SK-N-SH (cell line): Measurements from ENCODE around the gene SOX15. TPM values are rescaled to one million over a fixed set of nuclear protein-coding genes. Genes with fewer than 3 reads are reported as not detected.

Experiments
- CTCF ChIA-PET: fragments of 300-600, 350-600 bp; formaldehyde crosslinking; extraction: SDS; loops from one replicate; lab custom pipeline; 2021; lab: Yijun Ruan, JAX
- POLR2A ChIA-PET: fragments of 350-600 bp; sonication (Branson Sonifier 250); formaldehyde crosslinking; extraction: SDS; loops from one replicate; lab custom pipeline; 2020; ENCODE audit warnings: antibody characterized with exemption, inconsistent platforms; lab: Yijun Ruan, JAX
- DNase-seq: peaks from one replicate; pipeline ENCODE4 v3.0.0; 2012
- H2AFZ ChIP-seq: fragments of 200-600 bp; sonication (generic); 2 replicates; pipeline ENCODE4 v1.8.1; 2016; ENCODE audit warnings: antibody characterized with exemption, mild to moderate bottlenecking, low read depth
- H3F3A ChIP-seq: fragments of 200-600 bp; sonication (generic); replicated peaks from 2 replicates; pipeline ENCODE3; 2016; ENCODE audit warnings: antibody characterized with exemption, mild to moderate bottlenecking; ENCODE audit not compliant: insufficient read depth
- H3K27ac ChIP-seq, 2 experiments: fragments of 200-500 bp in 1 of 2; fragments of 200-600 bp in 1 of 2; sonication (Bioruptor generic) in 1 of 2; sonication (generic), shearing (Covaris generic) in 1 of 2; 2 replicates each; pipeline versions ENCODE4 v1.5.1 to v1.6.1; 2014 to 2016; ENCODE audit warnings: low read depth in 2 of 2, inconsistent platforms in 1 of 2, low read length in 1 of 2, mild to moderate bottlenecking in 1 of 2, mixed read lengths in 1 of 2
- H3K27me3 ChIP-seq: fragments of 200-600 bp; sonication (generic), shearing (Covaris generic); 2 replicates; pipeline ENCODE4 v1.6.1; 2016; ENCODE audit warnings: mixed run types; ENCODE audit not compliant: insufficient read depth
- H3K36me3 ChIP-seq, 2 experiments: fragments of 200-500 bp in 1 of 2; fragments of 200-600 bp in 1 of 2; sonication (Bioruptor generic) in 1 of 2; sonication (generic) in 1 of 2; replicated peaks in 1 of 2; 2 replicates each; pipeline versions ENCODE3 to v1.5.1; 2014 to 2016; ENCODE audit warnings: low read length in 1 of 2, mild to moderate bottlenecking in 1 of 2; ENCODE audit not compliant: insufficient read depth in 2 of 2, control insufficient read depth in 1 of 2
- H3K4me1 ChIP-seq, 2 experiments: fragments of 200-500 bp in 1 of 2; fragments of 200-600 bp in 1 of 2; sonication (Bioruptor generic) in 1 of 2; sonication (generic), shearing (Covaris generic) in 1 of 2; 2 replicates each; pipeline versions ENCODE4 v1.5.1 to v1.6.1; 2014 to 2016; ENCODE audit warnings: low read depth in 1 of 2, low read length in 1 of 2, mixed run types in 1 of 2; ENCODE audit not compliant: insufficient read depth in 2 of 2, control insufficient read depth in 1 of 2
- H3K4me2 ChIP-seq: fragments of 200-600 bp; sonication (generic), shearing (Covaris generic); 2 replicates; pipeline ENCODE4 v1.6.1; 2017; ENCODE audit warnings: mixed run types
- H3K4me3 ChIP-seq, 2 experiments: fragments of 200-500 bp in 1 of 2; fragments of 200-600 bp in 1 of 2; sonication (Bioruptor generic) in 1 of 2; sonication (generic), shearing (Covaris generic) in 1 of 2; 2 replicates each; pipeline versions ENCODE4 v1.5.1 to v1.8.1; 2014 to 2016; ENCODE audit warnings: low read depth in 2 of 2, inconsistent platforms in 1 of 2, low read length in 1 of 2, mild to moderate bottlenecking in 1 of 2, mixed read lengths in 1 of 2, moderate library complexity in 1 of 2
- H3K79me2 ChIP-seq: fragments of 200-600 bp; sonication (generic); 2 replicates; pipeline ENCODE4 v1.8.1; 2017; ENCODE audit warnings: mild to moderate bottlenecking; ENCODE audit not compliant: insufficient read depth
- H3K9ac ChIP-seq: fragments of 200-600 bp; sonication (generic); 2 replicates; pipeline ENCODE4 v1.6.1; 2017; ENCODE audit warnings: mixed run types
- H3K9me2 ChIP-seq: fragments of 200-600 bp; sonication (generic); 2 replicates; pipeline ENCODE4 v1.6.1; 2017; ENCODE audit warnings: mixed run types
- H3K9me3 ChIP-seq: fragments of 200-600 bp; sonication (generic); 2 replicates; pipeline ENCODE4 v1.6.1; 2017; ENCODE audit warnings: mixed run types, mild to moderate bottlenecking, moderate library complexity
- H4K20me1 ChIP-seq: fragments of 200-600 bp; sonication (generic); 2 replicates; pipeline ENCODE4 v1.6.1; 2017; ENCODE audit warnings: mild to moderate bottlenecking, mixed run types; ENCODE audit not compliant: insufficient read depth
- ELF1 ChIP-seq: IDR thresholded peaks from 2 replicates; pipeline ENCODE4 v1.4.0; 2012
- EZH2phosphoT487 ChIP-seq: fragments of 200-600 bp; sonication (generic); IDR thresholded peaks from 2 replicates; pipeline ENCODE4 v1.6.1; 2017; ENCODE audit warnings: low read depth, mixed run types, mild to moderate bottlenecking, antibody characterized with exemption, moderate library complexity, borderline replicate concordance
- FOSL2 ChIP-seq: IDR thresholded peaks from 2 replicates; pipeline ENCODE4 v1.4.0; 2012; ENCODE audit warnings: low read depth, mild to moderate bottlenecking, moderate library complexity, borderline replicate concordance
- FOXJ3 ChIP-seq: sonication (generic); formaldehyde crosslinking; IDR thresholded peaks from 2 replicates; pipeline ENCODE4 v1.5.1; 2020; ENCODE audit warnings: mild to moderate bottlenecking, missing genetic modification reagents
- FOXM1 ChIP-seq: IDR thresholded peaks from 2 replicates; pipeline ENCODE4 v1.4.0; 2012; ENCODE audit warnings: low read depth, mild to moderate bottlenecking
- IRF3 ChIP-seq: fragments of 150-350 bp; IDR thresholded peaks from 2 replicates; pipeline ENCODE4 v1.6.1; 2016; ENCODE audit warnings: mild to moderate bottlenecking, low read depth, low read length
- MAX ChIP-seq: IDR thresholded peaks from 2 replicates; pipeline ENCODE4 v1.4.0; 2012; ENCODE audit warnings: low read depth
- MEF2A ChIP-seq: IDR thresholded peaks from 2 replicates; pipeline ENCODE4 v1.4.0; 2012; ENCODE audit warnings: low read depth, borderline replicate concordance
- MXI1 ChIP-seq: IDR thresholded peaks from 2 replicates; pipeline ENCODE4 v1.6.1; 2012; ENCODE audit warnings: mild to moderate bottlenecking, low read depth, low read length, improper control_type of control experiment
- NRF1 ChIP-seq: IDR thresholded peaks from 2 replicates; pipeline ENCODE4 v1.6.1; 2012; ENCODE audit warnings: low read depth, mild to moderate bottlenecking, low read length
- POLR2AphosphoS5 ChIP-seq: IDR thresholded peaks from 2 replicates; pipeline ENCODE4 v1.6.1; 2012; ENCODE audit warnings: low read depth, low read length
- RAD21 ChIP-seq: IDR thresholded peaks from 2 replicates; pipeline ENCODE4 v1.6.1; 2012; ENCODE audit warnings: mild to moderate bottlenecking, low read length
- REST ChIP-seq: IDR thresholded peaks from 2 replicates; pipeline ENCODE4 v1.6.1; 2012; ENCODE audit warnings: mild to moderate bottlenecking, low read depth, low read length, moderate library complexity
- RXRA ChIP-seq: IDR thresholded peaks from 2 replicates; pipeline ENCODE4 v1.4.0; 2012; ENCODE audit warnings: low read depth, mild to moderate bottlenecking, borderline replicate concordance
- SIN3A ChIP-seq: IDR thresholded peaks from 2 replicates; pipeline ENCODE4 v1.6.1; 2012; ENCODE audit warnings: low read depth, mild to moderate bottlenecking, low read length, moderate library complexity, borderline replicate concordance
- TAF1 ChIP-seq: IDR thresholded peaks from 2 replicates; pipeline ENCODE4 v1.6.1; 2012; ENCODE audit warnings: low read depth, mild to moderate bottlenecking, low read length, moderate library complexity, borderline replicate concordance
- YY1 ChIP-seq: IDR thresholded peaks from 2 replicates; pipeline ENCODE4 v1.4.0; 2012; ENCODE audit warnings: low read depth, mild to moderate bottlenecking
- WGBS: methylation state at CpG from one replicate; pipeline ENCODE4 v1.1.6; 2017; ENCODE audit warnings: low lambda C conversion rate; 5-methylcytosine and 5-hydroxymethylcytosine counted together
- polyA plus RNA-seq, 3 experiments: library from polyadenylated mRNA; depleted of rRNA; stranded (reverse); fragments of >200 nt; gene quantifications; 2 replicates each; pipeline ENCODE4 v1.2.3, GENCODE V29; 2012
- TF ChIP-seq, protein P1 (sequence below): IDR thresholded peaks from 2 replicates; pipeline ENCODE4; 2012

SOX15 gene
- polyA plus RNA-seq, 1 of the 3 experiments (the other 2 are of a cell fraction), result 1.3 TPM

GRCh38 chr17:7586673-7587419 lies 3.0 kb downstream of the SOX15 start (continued):
- TF ChIP-seq REST (no peak), FOSL2 (no peak), SIN3A (no peak)

- H3K36me3 ChIP-seq, result peaks cover 10 to 21% of the 10 kb centered on the region in 2 experiments
- POLR2A ChIA-PET, result interaction anchor here (0.6 to 2.7 kb wide), 17 partner anchors 10 to 581 kb away, joined by 3 to 37 read pairs (median 4); partner anchors contain the start of genes DLG4, EFNB3, GABARAP and SAT2
- H3K4me1 ChIP-seq, result peaks cover 22 to 32% of the 10 kb centered on the region in 2 experiments; a peak in 3 of 4 replicates
- 27% methylated on average over 52 of the region's 69 CpGs for WGBS
- CTCF ChIA-PET, result interaction anchor here (0.7 to 3.4 kb wide), 6 partner anchors 11 to 104 kb away, joined by 3 to 22 read pairs (median 12); partner anchors contain the start of genes FXR2, SENP3 and TP53
- H2AFZ ChIP-seq, result peak within 1 kb of the TSS; percentile 95
- peaks cover 35% of the 10 kb centered on the region for H3F3A ChIP-seq
- no peaks in the 10 kb centered on the region for H3K27me3 ChIP-seq
- H3K4me2 ChIP-seq, result peak within 1 kb of the TSS; percentile 87
- DNase-seq, result peak; percentile 93
- H3K9ac ChIP-seq, result peak within 1 kb of the TSS; percentile 96
- peaks cover 54% of the 10 kb centered on the region for H3K79me2 ChIP-seq
- H3K9me3 ChIP-seq, result no peaks in the 10 kb centered on the region
- no peaks in the 10 kb centered on the region for H3K9me2 ChIP-seq
- H4K20me1 ChIP-seq, result peaks cover 7% of the 10 kb centered on the region
- peak within 1 kb of the TSS; percentile 65 to 73 for H3K4me3 ChIP-seq
- peak within 1 kb of the TSS; percentile 97 to 98 for H3K27ac ChIP-seq
- TF ChIP-seq YY1 (peak; percentile 98), RAD21 (no peak), IRF3 (peak; percentile 6; the same call in 1 of the 2 replicates), POLR2AphosphoS5 (peak; percentile 88), RXRA (no peak), EZH2phosphoT487 (no peak), TAF1 (peak; percentile 93; the same call in 1 of the 2 replicates), NRF1 (peak; percentile 87), ELF1 (peak; percentile 94), FOXM1 (no peak), MEF2A (no peak), MAX (peak; percentile 95), MXI1 (peak; percentile 100), FOXJ3 (CRISPR knock-in tag) (no peak), REST (peak; percentile 27; the same call in 1 of the 2 replicates)
- TF ChIP-seq, protein P1, sequence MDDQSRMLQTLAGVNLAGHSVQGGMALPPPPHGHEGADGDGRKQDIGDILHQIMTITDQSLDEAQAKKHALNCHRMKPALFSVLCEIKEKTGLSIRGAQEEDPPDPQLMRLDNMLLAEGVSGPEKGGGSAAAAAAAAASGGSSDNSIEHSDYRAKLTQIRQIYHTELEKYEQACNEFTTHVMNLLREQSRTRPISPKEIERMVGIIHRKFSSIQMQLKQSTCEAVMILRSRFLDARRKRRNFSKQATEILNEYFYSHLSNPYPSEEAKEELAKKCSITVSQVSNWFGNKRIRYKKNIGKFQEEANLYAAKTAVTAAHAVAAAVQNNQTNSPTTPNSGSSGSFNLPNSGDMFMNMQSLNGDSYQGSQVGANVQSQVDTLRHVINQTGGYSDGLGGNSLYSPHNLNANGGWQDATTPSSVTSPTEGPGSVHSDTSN, result 0 out of 2 replicates have a peak, but pooled peaks have one; percentile 2
These were observed 6.4 kb downstream of the SOX15 start, which contains the start of gene MPDU1 for GRCh38 chr17:7583253-7584109. TSS of gene MPDU1 (plus strand) at chr17:7583852. CDS start at chr17:7583863, 11 bp downstream.
